ENCODE data around the gene PRICKLE2. TPM values are rescaled to one million over a fixed set of nuclear protein-coding genes. Genes with fewer than 3 reads are reported as not detected.
"Not testable (repeated sequence)": the region's sequence is repeated elsewhere in the genome, so short reads cannot be mapped to it uniquely, and the experiment has no call there.

PRICKLE2 gene
- total RNA-seq, 1 donor from 2014 or later: 34.0 TPM

DNA sequence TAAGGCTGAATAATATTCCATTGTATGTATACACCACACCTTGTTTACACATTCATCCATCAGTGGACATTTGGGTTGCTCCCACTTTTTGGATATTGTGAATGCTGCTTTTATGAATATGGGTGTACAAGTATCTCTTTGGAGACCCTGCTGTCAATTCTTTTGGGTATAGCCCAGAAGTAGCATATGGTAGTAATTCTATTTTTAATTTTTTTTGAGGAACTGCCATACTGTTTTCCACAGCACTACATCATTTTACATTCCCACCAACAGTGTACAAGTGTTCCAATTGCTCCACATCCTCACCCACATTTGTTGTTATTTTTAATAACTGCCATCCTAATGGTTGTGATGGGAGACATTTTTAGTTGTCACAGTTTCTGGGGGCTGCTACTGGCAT is 132.1 kb downstream of the PRICKLE2 start:
- intact Hi-C loops (cut with DNase I): no loop called here
- ATAC-seq (no peak), DNase-seq (ENCODE audit: low spot score) (no peak)

DNA sequence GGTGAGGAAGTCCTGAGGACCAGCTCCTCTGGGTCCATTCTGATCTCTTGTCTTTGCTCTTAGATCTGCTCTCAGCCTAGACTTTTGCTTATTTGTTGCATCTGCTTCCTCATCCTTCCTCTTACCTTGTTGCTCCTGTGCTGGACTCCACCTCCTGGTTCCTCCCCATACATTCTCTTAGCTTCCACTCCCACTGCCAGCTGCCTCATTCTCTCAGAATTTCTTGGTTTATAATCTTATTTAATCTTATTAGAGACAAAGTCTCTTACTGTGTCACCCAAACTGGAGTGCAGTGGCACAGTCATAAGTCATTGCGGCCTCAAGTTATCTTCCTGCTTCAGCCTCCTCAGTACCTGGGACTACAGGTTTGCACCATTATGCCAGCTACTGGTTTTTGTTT is 133.8 kb downstream of the PRICKLE2 start:
- DNase-seq (ENCODE audit: low spot score): no peak
- ATAC-seq: no peak

DNA sequence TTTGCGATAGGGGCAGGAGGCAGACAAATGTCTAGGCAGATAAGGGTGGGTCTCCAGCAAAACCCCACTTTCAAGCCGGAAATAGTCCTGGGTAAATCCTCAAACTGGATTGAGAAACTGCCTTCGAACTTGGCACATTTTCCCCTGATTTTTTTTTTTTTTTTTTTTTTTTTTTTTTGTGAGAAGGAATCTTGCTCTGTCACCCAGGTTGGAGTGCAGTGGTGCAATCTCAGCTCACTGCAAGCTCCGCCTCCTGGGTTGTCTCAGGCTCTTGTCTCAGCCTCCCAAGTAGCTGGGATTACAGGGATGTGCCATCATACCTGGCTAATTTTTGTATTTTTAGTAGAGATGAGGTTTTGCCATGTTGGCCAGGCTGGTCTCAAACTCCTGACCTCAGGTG is 135.9 kb downstream of the PRICKLE2 start:
- ATAC-seq; DNase-seq (ENCODE audit: low spot score): not testable (repeated sequence)

More for the DNA sequence above, 133.8 kb downstream of the PRICKLE2 start:
- intact Hi-C loops (cut with DNase I): no loop called here

DNA sequence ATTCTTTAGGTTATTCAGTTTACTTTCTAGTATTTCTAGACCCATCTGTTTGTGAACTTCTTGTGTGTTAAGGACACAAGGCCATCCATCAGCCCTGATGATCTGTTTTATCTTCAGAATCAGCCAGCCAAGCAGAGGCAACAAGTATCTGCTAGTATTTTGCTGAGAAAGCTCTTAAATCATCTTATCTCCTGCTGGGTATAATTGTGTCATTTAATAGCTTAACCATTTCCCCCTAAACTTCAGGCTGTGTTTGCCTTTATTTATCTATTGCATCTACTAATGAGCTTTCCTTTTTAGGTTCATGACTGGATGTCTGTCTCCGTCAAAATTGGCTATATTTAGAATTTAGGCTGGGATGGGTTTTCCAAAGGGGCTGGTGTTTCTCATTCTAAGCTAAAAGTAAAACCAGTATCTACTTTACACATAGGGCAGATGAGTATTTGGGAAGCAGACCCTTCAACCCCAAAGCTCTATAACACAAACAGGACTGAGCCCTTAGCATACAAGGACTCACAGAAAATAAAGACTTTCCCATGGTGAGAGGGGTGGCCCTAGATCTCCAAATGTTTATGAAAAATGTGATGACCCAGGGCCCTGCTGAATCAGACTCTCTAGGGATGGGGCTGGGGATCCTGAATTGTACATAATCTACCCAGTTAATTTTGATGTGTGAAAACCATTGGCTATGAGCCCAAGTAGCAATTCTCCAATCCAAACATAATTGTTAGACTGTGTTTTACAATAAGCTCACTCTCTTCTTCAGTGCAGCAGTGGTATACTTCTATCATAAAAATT is 136.7 kb downstream of the PRICKLE2 start:
- DNase-seq (ENCODE audit: low spot score): no peak
- peak; percentile 22 for ATAC-seq
- intact Hi-C loops (cut with DNase I): no loop called here

More for the DNA sequence above, 135.9 kb downstream of the PRICKLE2 start:
- intact Hi-C loops (cut with DNase I): not testable (repeated sequence)

DNA sequence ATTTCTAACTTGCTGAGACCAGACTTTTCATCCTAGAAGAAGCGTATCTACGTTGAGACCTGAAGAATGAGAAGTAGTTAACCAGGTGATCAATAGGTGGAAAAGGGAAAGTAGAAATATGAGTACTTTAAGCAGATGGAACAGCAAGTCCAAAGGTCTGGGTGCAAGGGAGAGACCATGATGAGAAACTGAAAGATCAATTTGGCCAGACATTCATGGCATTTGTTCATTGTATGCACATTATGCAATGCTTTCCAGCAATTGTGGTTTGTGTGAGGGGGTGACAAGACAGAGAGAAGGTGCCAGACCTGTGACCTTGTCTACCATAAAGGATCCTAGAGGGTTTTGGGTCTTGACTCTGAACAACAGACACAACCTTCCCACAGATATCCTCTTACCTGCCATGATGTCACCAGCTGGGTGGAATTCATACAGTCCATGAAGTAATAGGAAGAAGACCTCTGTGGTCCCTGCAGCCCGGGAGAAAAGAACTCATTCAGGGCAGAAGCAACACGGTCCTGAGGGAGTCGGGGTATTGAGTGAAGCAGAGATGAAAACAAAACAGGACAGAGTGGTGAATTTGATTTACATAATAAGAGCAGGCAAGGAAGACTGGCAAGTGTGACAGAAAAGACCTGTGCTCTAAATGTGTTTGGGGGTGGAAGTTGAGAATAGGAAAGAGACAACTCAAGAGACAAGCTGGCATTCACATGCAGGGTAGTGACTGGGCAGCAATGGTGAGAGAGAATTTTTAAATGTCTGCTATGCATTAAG is 138.6 kb downstream of the PRICKLE2 start:
- ATAC-seq: no peak
- DNase-seq (ENCODE audit: low spot score): no peak
- intact Hi-C loops (cut with DNase I): no loop called here

DNA sequence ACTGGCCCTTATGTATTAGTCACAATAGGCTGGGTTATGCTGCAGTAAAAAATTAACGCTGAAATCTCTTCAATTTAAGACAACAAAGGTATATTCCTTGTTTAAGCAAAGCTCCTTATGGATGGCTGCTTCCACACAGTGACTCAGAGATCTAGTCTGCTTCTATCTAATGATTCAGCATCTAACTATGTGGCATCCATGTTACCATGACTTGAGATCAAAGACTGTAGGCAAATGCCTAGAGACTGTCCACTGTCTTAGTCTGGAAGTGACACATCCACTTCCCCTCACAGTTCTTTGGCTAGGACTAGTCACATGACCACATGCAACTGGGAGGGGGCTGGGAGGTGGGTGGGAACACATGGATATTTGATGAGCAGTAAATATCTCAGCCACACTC is 140.6 kb downstream of the PRICKLE2 start:
- ATAC-seq (no peak), DNase-seq (ENCODE audit: low spot score) (no peak)
- intact Hi-C loops (cut with DNase I): no loop called here

DNA sequence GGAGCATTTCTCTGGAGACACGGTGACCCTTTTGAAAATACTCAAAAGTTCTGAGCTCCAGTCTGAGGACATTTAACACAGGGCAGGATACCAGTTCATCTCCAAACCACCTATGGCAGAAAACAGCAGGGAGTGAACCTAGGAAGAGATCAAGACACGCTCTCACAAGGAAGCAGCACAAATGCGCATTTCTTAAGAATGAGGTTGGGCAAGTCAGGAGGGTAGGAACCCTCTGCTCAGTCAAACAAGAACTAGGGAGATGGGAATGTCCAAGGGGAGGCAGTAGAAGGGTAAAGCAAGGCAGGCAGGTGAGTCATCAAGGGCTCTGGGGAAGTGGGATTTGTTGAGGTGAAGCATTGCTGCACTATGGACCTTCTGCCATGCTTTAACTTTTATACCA is 141.7 kb downstream of the PRICKLE2 start:
- no peak for DNase-seq (ENCODE audit: low spot score)
- no peak for ATAC-seq
- intact Hi-C loops (cut with DNase I): no loop called here

DNA sequence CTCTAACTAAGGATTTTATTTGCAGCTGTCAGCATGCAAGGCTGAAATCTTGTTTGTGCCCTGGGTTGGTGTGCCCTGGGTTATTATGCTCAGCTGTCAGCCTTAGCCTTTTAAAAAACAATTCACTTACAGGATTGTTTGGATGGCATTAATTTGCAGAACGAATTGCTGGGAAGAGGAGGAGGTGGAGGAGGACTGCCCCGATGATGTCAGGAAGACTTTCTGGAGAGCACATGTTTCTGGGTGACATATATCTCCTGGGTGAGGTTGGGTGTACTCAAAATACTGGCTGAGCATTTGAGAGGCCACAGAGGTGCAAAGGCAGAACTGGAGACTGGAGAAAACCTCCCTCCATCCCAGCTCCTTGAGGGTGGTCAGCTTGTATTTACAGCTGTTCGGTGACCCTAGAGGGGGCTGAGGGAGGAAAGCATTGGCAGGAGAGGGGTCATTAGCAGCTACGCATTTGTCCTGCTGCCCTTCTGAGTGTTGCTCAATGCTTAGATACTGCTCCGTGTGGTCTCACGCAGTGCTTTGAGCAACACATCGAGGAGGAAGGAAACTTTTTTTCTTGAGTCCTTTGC is 142.2 kb downstream of the PRICKLE2 start:
- peak; percentile 67 for ATAC-seq
- intact Hi-C loops (cut with DNase I): no loop called here
- DNase-seq (ENCODE audit: low spot score): no peak

DNA sequence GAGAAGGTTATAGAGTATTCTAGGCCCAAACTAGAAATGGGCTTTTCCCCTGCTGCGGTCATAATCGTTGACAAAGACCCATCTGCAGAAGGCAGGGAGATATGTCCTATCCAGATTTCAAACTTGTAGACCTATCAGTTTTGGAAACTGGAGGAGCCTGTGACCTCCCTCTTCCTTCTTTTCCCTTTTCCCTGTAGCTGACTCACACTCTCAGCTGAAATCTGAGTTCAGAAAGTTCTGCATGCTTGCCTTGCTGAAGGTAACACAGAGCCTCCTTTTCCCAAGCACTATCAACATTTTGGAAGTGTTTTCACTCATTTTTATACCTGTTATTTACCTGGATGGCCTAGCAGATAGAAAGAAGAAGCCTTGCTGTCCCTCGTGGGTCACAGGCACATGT is 142.9 kb downstream of the PRICKLE2 start:
- ATAC-seq (no peak), DNase-seq (ENCODE audit: low spot score) (no peak)
- intact Hi-C loops (cut with DNase I): no loop called here

DNA sequence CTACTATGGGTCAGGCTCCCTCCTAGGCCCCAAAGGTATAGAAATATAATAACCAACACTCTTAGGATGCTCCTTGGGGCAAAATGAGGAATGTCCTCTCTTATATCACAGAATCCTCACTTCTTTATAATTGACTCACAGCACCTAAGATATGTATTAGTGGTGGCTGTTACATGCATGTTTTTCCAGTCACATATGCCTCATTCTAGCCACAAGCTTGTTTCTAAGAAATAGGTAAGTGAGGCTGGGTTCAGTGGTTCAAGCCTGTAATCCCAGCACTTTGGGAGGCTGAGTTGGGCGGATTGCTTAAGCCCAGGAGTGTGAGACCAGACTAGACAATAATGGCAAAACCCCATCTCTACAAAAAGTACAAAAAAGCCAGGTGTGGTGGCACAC is 144.0 kb downstream of the PRICKLE2 start:
- intact Hi-C loops (cut with DNase I): no loop called here
- no peak for ATAC-seq
- no peak for DNase-seq (ENCODE audit: low spot score)

DNA sequence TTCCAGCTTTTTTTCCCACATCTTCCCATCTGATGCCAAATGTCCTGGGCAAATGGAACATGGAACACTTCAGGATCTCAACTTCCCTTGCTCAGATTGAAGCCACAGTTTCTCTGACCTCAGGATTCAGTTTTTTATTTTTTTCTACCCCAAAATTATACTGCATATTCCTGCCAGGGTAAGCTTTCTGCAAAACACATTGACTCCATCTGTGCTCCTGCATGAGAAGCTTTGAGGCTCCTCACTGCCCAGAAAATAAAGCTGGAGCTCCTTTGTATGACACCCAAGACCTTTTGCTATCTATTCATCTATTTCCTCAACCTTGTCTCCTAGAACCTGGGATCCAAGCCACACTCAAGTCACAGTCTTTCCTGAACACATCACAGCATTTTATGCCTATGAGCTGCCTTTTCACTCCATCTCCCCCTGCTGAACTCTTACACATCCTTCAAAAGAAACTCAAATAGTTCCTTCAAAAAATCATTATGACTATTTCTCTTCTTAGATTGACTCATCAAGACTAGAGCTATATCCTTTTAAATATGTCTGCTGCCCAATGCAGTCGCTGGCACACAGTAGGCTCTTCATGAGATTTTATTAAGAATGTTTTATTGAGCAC is 144.5 kb downstream of the PRICKLE2 start:
- ATAC-seq (no peak), DNase-seq (ENCODE audit: low spot score) (no peak)

DNA sequence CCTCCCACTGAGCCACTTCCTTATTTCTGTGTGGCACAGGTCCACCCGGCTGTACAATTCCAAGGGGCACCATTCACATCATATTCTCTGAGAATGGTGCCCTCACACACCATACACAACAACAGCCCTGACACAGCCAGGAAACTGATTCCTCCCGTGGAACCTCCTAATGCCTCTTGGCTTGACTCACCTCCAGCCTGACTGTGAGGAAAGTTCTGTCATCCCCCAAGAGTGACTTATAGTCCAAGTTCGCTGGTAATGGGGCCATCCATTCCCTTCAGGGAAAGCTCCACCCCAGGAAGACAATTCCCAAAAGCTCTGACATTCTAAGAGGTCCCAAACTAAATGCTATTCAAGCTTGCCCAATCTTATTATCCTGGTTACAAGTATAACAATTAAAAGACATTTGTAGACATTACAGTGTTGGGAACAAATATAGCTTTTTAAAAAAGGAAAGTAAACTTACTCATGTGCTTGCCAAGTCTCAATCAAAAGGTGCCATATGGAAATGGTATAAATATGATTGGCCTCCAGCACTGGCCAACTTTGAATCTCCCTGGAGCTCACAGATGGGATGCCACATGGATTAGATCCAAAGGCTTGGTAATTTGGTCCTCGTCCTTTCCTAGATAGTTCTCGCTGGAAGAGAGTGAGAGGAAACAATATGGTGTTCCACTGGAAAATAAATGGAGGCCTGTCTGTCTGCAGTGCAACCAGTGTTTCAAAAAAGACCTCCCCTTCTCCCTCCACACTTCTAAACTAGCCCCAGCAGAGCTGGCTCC is 145.7 kb downstream of the PRICKLE2 start:
- DNase-seq (ENCODE audit: low spot score): no peak
- intact Hi-C loops (cut with DNase I): no loop called here
- peak; percentile 8 for ATAC-seq

More for the DNA sequence above, 144.5 kb downstream of the PRICKLE2 start:
- intact Hi-C loops (cut with DNase I): no loop called here

DNA sequence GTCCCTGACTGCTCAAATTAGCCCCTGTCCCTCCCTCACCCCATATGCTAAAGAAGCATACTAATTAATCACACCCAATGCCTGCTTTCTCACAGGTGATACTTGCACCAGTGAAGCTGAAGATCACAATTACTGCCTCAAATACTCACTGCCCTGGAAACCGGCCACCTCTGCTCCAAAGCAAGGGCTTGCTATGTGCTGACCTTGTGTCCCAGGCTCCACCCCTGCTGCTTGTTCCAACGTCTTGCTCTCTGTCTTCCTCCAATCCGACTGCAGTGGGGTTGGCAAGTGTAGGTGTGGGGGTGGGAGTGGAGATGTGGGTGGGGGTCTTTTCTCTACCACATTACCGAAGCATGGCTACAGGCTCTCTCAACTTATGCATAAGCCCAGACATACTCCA is 146.3 kb downstream of the PRICKLE2 start:
- intact Hi-C loops (cut with DNase I): no loop called here
- no peak for DNase-seq (ENCODE audit: low spot score)
- ATAC-seq: peak; percentile 58

DNA sequence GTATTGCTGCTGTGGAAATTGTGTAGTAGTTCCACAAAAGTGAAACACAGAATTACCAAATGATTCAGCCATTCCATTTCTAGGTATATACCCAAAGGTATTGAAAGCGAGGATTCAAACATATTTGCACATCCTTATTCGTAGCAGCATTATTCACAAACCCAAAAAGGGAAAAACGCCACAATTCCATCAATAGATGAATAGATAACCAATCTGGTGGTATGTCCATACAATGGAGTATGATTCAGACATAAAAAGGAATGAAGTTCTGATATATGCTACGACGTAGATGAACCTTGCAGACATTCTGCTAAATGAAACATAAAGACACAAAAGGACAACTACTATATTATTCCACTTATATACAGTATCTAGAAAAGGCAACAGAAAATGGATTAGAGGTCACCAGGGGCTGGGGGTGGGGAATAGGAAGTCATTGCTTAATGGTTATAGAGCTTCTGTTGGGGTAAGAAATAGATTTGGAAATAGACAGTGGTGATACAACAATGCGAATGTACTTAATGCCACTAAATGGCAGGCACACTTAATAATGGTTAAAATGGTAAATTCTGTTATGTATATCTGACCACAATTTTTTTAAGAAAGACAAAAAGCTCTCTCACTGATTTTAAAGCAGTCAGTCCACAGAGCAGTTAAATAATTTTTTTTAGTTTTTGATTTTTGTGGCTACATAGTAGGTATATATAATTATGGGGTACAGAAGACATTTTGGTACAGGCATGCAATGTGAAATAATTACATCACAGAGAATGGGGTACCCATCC is 150.2 kb downstream of the PRICKLE2 start:
- DNase-seq (ENCODE audit: low spot score): no peak
- no peak for ATAC-seq
- intact Hi-C loops (cut with DNase I): no loop called here

DNA sequence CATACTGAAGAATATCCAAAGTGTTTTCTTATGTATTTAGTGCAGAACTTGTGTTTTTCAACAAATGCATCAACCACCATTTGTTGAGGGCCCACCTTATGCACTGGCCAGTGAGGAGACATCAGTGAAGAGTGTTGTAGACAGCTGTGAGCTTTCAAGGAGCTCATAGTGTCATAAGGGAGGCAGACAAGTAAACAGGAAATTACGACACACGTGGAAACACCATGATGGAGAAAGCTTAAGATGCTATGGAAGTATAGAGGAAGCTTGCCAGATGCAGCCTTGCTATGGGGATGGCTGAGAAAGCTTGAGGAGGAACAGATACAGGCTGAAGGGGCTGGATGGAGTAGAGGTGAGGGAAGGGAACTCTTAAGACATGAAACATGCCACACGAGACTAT is 151.2 kb downstream of the PRICKLE2 start:
- intact Hi-C loops (cut with DNase I): no loop called here
- DNase-seq (ENCODE audit: low spot score) (no peak), ATAC-seq (no peak)

DNA sequence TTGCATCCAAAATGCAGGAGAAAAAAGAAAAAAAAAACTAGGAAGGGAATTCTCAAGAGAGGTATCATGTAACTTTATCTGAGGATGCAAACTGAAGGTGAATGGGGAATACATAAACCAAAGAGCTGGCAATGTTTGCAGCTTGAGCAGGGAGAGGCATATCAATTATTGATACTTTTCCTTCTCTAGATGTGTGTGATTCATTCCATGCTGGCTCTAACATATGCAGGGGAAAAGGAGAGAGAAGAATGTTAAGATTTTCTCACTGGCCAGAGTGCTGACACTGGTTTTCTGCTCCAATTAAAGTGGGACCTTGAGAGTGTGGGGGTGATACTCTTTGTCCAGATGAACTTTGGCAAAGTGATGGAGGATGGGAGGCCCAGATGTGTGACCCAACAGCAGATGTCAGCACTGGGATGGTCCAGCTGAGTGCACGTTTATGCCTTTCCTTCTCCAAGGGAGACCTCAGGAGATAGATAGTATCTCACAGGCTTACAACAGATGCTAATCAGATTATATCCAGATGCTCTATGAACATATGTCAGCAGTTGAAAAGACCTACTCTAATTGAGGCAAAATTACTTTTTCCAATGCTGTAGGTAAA is 152.0 kb downstream of the PRICKLE2 start:
- DNase-seq (ENCODE audit: low spot score) (no peak), ATAC-seq (peak; percentile 85)
- intact Hi-C loops (cut with DNase I): no loop called here

DNA sequence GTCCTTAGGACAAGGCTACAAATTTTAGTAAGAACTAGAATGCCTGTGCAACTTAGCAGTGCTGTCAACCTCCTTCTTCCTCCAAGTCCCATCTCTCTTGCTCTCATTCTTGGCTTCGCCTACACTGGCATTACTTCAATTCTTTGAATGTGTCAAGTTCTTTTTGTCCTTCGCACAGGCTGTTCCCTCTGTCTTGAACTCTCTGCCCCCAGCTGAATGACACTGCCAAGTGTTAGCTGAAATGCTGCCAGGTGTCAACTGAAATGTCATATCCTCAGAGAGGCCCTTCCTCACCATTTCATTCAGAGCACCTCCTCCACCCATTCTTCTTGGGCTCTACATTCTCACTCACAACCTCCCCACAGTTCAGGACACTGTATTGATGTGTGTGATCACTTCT is 153.1 kb downstream of the PRICKLE2 start:
- ATAC-seq: no peak
- DNase-seq (ENCODE audit: low spot score): no peak
- intact Hi-C loops (cut with DNase I): no loop called here

DNA sequence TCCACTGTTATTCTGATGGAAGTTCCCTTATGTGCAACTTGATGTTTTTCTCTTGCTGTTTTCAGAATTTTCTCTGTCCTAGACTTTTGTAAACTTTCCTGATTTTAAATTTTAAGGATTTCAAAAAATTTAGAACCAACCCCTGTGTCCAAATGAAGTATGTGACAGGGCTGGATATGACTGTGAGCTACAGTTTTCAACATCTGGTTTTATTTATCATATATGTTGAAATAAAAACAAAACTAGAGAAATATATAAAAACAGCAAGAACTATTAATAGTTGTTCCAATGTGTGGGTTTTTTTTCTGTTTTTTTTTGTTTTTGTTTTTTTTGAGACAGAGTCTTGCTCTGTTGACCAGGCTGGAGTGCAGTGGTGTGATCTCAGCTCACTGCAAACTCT is 154.6 kb downstream of the PRICKLE2 start:
- no peak for DNase-seq (ENCODE audit: low spot score)
- intact Hi-C loops (cut with DNase I): no loop called here
- ATAC-seq: no peak
